HFF-Myc (cell line): ENCODE results near the gene LRRC1.

Source experiments
- DNase-seq: peaks from one replicate; pipeline ENCODE4 v3.0.0-alpha.2; 2011; ENCODE audit warnings: low read depth; ENCODE audit errors: extremely low read depth
- H3K4me3 ChIP-seq: replicated peaks from 2 replicates; pipeline ENCODE4 v1.5.1; 2011; ENCODE audit warnings: low read depth, mild to moderate bottlenecking, control low read depth, low read length
- CTCF ChIP-seq: IDR thresholded peaks from 2 replicates; pipeline ENCODE4 v1.5.1; 2012; ENCODE audit warnings: mild to moderate bottlenecking, low read depth, low read length, control low read depth; ENCODE audit errors: missing control alignments

Gene LRRC1

GRCh38 chr6:53906103-53906502 lies 111.3 kb downstream of the LRRC1 start:
- H3K4me3 ChIP-seq: no peak overlapping the region
- TF ChIP-seq CTCF: no peak
- no peak for DNase-seq

GRCh38 chr6:53906842-53907241 lies 112.0 kb downstream of the LRRC1 start:
- no peak for TF ChIP-seq CTCF
- no peak overlapping the region for H3K4me3 ChIP-seq
- no peak for DNase-seq

- no peak overlapping the region for H3K4me3 ChIP-seq
- DNase-seq: no peak
- TF ChIP-seq CTCF: no peak
Observed at GRCh38 chr6:53910834-53911233, 116.0 kb downstream of the LRRC1 start.

- no peak for DNase-seq
Observed at GRCh38 chr6:53912661-53913060, 117.9 kb downstream of the LRRC1 start.

GRCh38 chr6:53913286-53913685 lies 118.5 kb downstream of the LRRC1 start:
- TF ChIP-seq CTCF: no peak
- DNase-seq: no peak

More at GRCh38 chr6:53912661-53913060, 117.9 kb downstream of the LRRC1 start:
- no peak for TF ChIP-seq CTCF
- H3K4me3 ChIP-seq: no peak overlapping the region

GRCh38 chr6:53915026-53915691 lies 120.4 kb downstream of the LRRC1 start:
- no peak overlapping the region for H3K4me3 ChIP-seq
- no peak for DNase-seq
- TF ChIP-seq CTCF: no peak

More at GRCh38 chr6:53913286-53913685, 118.5 kb downstream of the LRRC1 start:
- H3K4me3 ChIP-seq: no peak overlapping the region
